WTC11 (cell line): ENCODE results near the gene CNDP1. TPM values are rescaled to one million over a fixed set of nuclear protein-coding genes. Genes with fewer than 3 reads are reported as not detected.

Experiments
- ATAC-seq: fragments of 200-7000 bp; cut with Tn5 transposase; 2 replicates; pipeline ENCODE4 v1.10.0; 2021; ENCODE audit warnings: mild to moderate bottlenecking, moderate library complexity
- CTCF ChIA-PET: fragments of 300-600 bp; sonication (Branson Sonifier 250); formaldehyde crosslinking; loops from one replicate; lab custom pipeline; 2021; ENCODE audit warnings: antibody characterized with exemption; lab: Charles Lee
- POLR2A ChIA-PET: fragments of 350-600 bp; sonication (Branson Sonifier 250); formaldehyde crosslinking; loops from one replicate; lab custom pipeline; 2021; ENCODE audit warnings: antibody characterized with exemption; lab: Charles Lee
- DNase-seq: peaks from one replicate; pipeline ENCODE4 v3.0.0; 2021; ENCODE audit warnings: low spot score
- H3K27ac Mint-ChIP-seq: 2 replicates; pipeline ENCODE4 v1.8.0; 2021; ENCODE audit warnings: mixed read lengths
- H3K27me3 Mint-ChIP-seq: 2 replicates; pipeline ENCODE4 v1.8.0; 2021; ENCODE audit warnings: low read depth, mild to moderate bottlenecking, moderate library complexity, mixed read lengths
- H3K36me3 Mint-ChIP-seq: 2 replicates; pipeline ENCODE4 v1.8.0; 2021; ENCODE audit warnings: mixed read lengths
- H3K4me1 Mint-ChIP-seq: 2 replicates; pipeline ENCODE4 v1.8.0; 2022; ENCODE audit warnings: mixed read lengths
- H3K4me3 Mint-ChIP-seq: 2 replicates; pipeline ENCODE4 v1.8.0; 2021; ENCODE audit warnings: mild to moderate bottlenecking, moderate library complexity, mixed read lengths
- H3K9me3 Mint-ChIP-seq: 2 replicates; pipeline ENCODE4 v1.8.0; 2021; ENCODE audit warnings: mixed read lengths
- AR ChIP-seq: fragments of 250-450 bp; sonication (Bioruptor Pico); IDR thresholded peaks from 2 replicates; pipeline ENCODE4 v1.9.0; 2021; ENCODE audit warnings: mild to moderate bottlenecking
- ATF1 ChIP-seq: sonication (generic); formaldehyde crosslinking; IDR thresholded peaks from 2 replicates; pipeline ENCODE4 v1.8.1; 2023; ENCODE audit warnings: mild to moderate bottlenecking, moderate library complexity, missing genetic modification reagents
- CDX4 ChIP-seq: fragments of 250-450 bp; sonication (Bioruptor Pico); IDR thresholded peaks from 2 replicates; pipeline ENCODE4 v1.9.0; 2021; ENCODE audit warnings: moderate library complexity, mild to moderate bottlenecking, inconsistent platforms, borderline replicate concordance
- E2F4 ChIP-seq: sonication (generic); formaldehyde crosslinking; IDR thresholded peaks from 2 replicates; pipeline ENCODE4 v1.8.1; 2022; ENCODE audit warnings: low read depth, mild to moderate bottlenecking, moderate library complexity, missing genetic modification reagents, borderline replicate concordance
- ERG ChIP-seq: fragments of 250-450 bp; sonication (Bioruptor Pico); IDR thresholded peaks from 2 replicates; pipeline ENCODE4 v1.8.0; 2021; ENCODE audit warnings: mild to moderate bottlenecking
- FOXP1 ChIP-seq: sonication (generic); formaldehyde crosslinking; IDR thresholded peaks from 2 replicates; pipeline ENCODE4 v1.8.0; 2022; ENCODE audit warnings: missing genetic modification reagents, mild to moderate bottlenecking, moderate library complexity, borderline replicate concordance
- PRRX2 ChIP-seq: fragments of 250-450 bp; sonication (Bioruptor Pico); IDR thresholded peaks from 2 replicates; pipeline ENCODE4 v1.8.0; 2021; ENCODE audit warnings: mild to moderate bottlenecking
- SMAD3 ChIP-seq: sonication (generic); formaldehyde crosslinking; IDR thresholded peaks from 2 replicates; pipeline ENCODE4 v1.8.0; 2022; ENCODE audit warnings: missing genetic modification reagents, mild to moderate bottlenecking, borderline replicate concordance
- SP1 ChIP-seq: sonication (generic); formaldehyde crosslinking; conservative IDR thresholded peaks from 2 replicates; pipeline ENCODE4 v1.8.1; 2022; ENCODE audit warnings: missing genetic modification reagents
- STAT6 ChIP-seq: sonication (generic); formaldehyde crosslinking; conservative IDR thresholded peaks from 2 replicates; pipeline ENCODE4 v1.8.1; 2023; ENCODE audit warnings: mild to moderate bottlenecking, low read depth, missing genetic modification reagents, moderate library complexity
- TEAD4 ChIP-seq: sonication (generic); formaldehyde crosslinking; IDR thresholded peaks from 2 replicates; pipeline ENCODE4 v1.8.0; 2022; ENCODE audit warnings: mild to moderate bottlenecking, missing genetic modification reagents
- USF1 ChIP-seq: sonication (generic); formaldehyde crosslinking; IDR thresholded peaks from 2 replicates; pipeline ENCODE4 v1.8.0; 2022; ENCODE audit warnings: mild to moderate bottlenecking, missing genetic modification reagents
- ZMAT4 ChIP-seq: fragments of 250-450 bp; sonication (Bioruptor Pico); IDR thresholded peaks from 2 replicates; pipeline ENCODE4 v1.9.0; 2021; ENCODE audit warnings: mild to moderate bottlenecking
- ZNF281 ChIP-seq: sonication (generic); formaldehyde crosslinking; IDR thresholded peaks from 2 replicates; pipeline ENCODE4 v1.8.0; 2023; ENCODE audit warnings: mild to moderate bottlenecking, missing genetic modification reagents
- ZNF532 ChIP-seq: fragments of 250-450 bp; sonication (Bioruptor Pico); IDR thresholded peaks from 2 replicates; pipeline ENCODE4 v1.9.0; 2021; ENCODE audit warnings: mild to moderate bottlenecking, borderline replicate concordance
- ZNF671 ChIP-seq: fragments of 250-450 bp; sonication (Bioruptor Pico); IDR thresholded peaks from 2 replicates; pipeline ENCODE4 v1.8.0; 2021; ENCODE audit warnings: mild to moderate bottlenecking
- total RNA-seq: library from RNA; stranded (reverse); gene quantifications from 3 replicates; pipeline ENCODE4 v1.2.3, GENCODE V29; 2021

Gene CNDP1
- total RNA-seq, 1 experiment from 2014 or later: 0.28 TPM

GRCh38 chr18:74569401-74569800, 35.1 kb downstream of the CNDP1 start:
- POLR2A ChIA-PET: no interaction called here
- Mint-ChIP-seq H3K9me3 (peaks cover 67% of the 10 kb centered on the region), H3K27ac (no peak overlapping the region), H3K4me1 (0 out of 2 replicates have a peak, but pooled peaks cover 2% of the 10 kb centered on the region), H3K27me3 (peaks cover 15% of the 10 kb centered on the region), H3K4me3 (no peak overlapping the region), H3K36me3 (peaks cover 29% of the 10 kb centered on the region)
- ATAC-seq (no peak), DNase-seq (no peak)
- no peak for TF ChIP-seq E2F4 (CRISPR knock-in tag)
- CTCF ChIA-PET: interaction anchor here (3.0 kb wide), 1 partner anchor 18 kb away, joined by 9 read pairs; no protein-coding TSS in a partner anchor

GRCh38 chr18:74570266-74570665, 36.0 kb downstream of the CNDP1 start:
- no peak overlapping the region for H3K4me3 Mint-ChIP-seq
- no peak for ATAC-seq
- H3K4me1 Mint-ChIP-seq: 0 out of 2 replicates have a peak, but pooled peaks cover 6% of the 10 kb centered on the region
- H3K27me3 Mint-ChIP-seq: peaks cover 15% of the 10 kb centered on the region
- ChIA-PET POLR2A (no interaction called here), CTCF (no interaction called here)
- H3K36me3 Mint-ChIP-seq: peaks cover 21% of the 10 kb centered on the region
- peaks cover 58% of the 10 kb centered on the region for H3K9me3 Mint-ChIP-seq
- DNase-seq: no peak
- no peak overlapping the region for H3K27ac Mint-ChIP-seq
- TF ChIP-seq SMAD3 (CRISPR knock-in tag) (no peak), USF1 (CRISPR knock-in tag) (no peak), CDX4 (CRISPR knock-in tag) (no peak), ZMAT4 (CRISPR knock-in tag) (no peak), STAT6 (CRISPR knock-in tag) (no peak), ZNF671 (CRISPR knock-in tag) (no peak), ATF1 (no peak), FOXP1 (CRISPR knock-in tag) (no peak), AR (CRISPR knock-in tag) (no peak), SP1 (CRISPR knock-in tag) (no peak), ZNF532 (no peak), ERG (CRISPR knock-in tag) (no peak), TEAD4 (CRISPR knock-in tag) (no peak), PRRX2 (no peak), ZNF281 (CRISPR knock-in tag) (no peak)
